HS-27A (cell line): Measurements from ENCODE around the gene JSRP1.

Experiments
- DNase-seq: peaks from one replicate; pipeline ENCODE4 v3.0.0-alpha.2; 2012; ENCODE audit warnings: low read depth, missing footprints

JSRP1 gene

GRCh38 chr19:2232286-2233151 lies 23.7 kb downstream of the JSRP1 start:
- DNase-seq: no peak

DNA sequence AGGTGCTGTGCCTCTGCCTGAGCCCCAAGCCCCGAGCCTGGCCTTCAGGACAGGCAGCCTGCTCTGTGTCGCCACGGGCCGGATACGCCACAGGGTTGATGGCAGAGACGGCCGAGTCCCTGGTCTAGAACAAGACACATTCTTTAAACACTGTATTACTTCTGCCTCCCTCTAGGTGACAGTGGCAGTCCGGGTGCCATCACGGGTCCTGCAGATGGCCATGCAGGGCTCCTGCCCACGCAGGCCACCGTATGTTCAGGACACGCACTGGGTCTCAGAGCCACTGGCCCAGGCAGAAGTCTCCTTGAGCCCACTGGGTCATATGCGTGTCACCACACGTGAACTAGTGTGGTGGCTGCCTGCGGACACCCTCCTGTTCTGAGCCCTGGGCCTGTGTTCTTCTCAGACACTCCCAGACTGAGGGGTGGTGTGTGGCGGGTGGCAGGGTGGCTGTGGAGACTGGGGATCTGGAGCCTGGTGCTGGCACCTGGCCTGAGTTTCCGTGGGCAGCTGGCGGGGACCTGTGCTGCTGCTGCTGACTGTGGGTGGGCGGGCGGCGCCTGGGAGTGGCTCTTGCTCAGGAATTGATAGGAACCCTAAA lies 24.5 kb downstream of the JSRP1 start:
- no peak for DNase-seq

DNA sequence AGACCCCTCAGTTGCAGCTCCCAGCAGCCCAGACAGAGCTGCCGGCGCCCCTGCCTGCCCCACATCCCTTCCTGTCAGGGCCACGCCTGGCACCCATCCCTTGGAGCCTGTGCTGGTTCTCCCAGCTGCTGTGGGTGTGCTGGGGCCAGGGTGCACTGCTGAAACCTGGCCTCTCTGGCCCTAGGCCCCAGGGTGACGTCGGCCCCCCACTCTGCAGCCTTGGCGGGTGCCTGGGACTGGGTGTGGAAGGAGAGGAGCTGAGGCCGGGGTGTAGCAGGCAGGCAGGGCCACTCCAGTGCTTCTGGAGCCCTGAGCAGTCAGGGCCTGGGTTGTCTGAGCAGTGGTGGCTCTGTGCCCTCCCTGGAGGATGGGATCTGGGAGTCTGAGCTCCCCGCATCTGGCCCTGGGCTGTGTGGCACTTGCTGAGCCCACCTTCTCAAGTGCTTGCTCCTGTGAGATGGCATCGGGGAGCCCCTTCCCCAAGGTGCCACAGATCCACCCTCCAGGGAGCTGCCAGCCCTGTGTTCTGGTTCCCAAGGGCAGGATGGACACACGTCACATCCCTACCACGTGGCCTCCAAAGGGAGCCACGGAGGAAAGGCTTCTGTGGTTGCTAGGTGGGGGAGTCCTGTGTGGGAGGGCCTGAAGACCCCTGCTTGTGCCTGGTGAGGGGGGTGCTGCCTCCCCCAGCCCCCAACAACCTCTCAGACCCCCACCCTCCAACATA lies 25.2 kb downstream of the JSRP1 start:
- no peak for DNase-seq

- DNase-seq: no peak
These were observed 26.1 kb downstream of the JSRP1 start for GRCh38 chr19:2230033-2230531.

DNA sequence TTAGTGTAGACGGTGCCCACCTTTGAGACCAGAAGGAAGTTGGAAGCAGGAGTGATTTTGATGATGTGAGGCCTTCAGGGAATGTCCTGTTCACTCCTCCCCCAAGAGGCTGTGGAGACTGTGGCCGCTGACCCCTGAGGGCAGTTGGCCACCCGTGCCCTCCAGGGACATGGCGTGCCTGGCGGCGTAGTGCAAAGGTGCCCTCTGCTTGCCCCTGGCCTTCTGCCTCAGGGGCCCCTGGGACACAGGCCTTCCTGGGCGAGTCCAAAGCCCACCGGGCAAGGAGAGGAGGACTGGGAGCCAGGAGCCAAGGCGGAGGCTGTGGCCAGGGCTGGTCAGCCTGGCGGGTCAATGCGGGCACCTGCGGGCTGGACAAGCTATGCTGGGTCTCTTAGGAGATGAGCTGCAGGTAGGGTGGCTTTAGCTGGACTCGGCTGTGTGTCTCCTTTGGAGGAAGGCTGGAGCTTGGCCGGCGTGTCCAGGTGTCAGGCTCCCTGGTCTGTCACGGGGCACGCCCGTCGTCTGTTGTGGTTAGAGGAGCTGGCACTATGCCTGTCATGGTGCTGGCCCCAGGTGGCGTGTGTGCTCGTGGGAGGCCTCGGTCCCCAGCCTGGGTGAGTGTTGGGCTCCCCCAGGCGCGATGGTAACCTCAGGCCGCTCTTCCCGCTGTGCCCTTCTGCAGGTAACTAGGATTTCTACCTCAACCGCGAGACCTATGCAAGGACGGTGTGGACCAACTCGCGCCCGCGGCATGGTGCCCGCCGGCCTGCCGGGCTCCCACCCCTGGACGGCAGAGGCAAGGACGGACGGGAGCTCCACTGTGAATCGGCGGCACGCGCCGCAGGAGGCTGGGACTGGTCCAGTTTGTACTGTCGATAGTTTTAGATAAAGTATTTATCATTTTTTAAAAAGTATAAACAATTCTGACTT lies 26.8 kb downstream of the JSRP1 start:
- DNase-seq: no peak

DNA sequence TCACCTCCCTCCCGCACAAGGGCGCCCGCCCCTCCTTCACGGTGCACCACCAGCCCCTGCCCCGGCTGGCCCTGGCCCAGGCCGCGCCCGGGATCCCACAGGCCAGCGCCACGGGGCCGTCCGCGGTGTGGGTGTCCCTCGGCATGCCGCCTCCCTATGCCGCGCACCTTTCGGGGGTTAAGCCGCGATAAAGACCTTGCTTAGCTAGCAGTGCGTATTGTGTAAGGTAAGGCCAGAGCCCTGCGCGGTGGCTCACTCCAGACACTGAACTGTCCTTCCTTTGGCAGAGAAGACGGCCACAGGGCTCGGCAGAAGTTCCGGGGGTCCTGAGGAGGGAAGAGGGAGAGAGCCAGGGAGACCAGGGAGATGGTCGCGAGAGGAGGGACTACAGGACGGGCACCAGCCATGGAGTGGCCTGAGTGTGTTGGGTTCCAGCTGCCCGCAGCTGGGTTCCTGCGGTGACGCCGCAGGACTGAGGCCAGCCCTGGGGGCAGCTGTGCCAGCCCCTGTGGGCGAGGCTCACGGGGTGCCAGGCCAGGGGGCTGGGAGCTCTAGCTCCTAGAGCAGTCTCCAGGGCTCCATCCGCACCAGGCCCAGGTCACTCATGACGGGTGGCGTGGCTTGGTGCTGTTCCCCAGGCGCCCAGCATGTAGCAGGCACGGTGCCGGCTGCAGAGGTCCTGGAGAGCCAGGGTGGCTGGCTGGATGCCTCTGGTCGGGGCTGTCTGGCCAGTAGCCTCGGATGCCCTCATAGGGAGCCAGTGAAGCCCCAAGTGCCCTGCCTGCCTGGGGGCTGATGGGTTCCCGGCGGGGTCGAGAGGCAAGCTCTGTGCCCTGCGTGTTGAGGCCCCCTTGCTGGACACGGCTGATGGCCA lies 27.8 kb downstream of the JSRP1 start:
- DNase-seq: no peak

GRCh38 chr19:2227415-2228156 lies 28.6 kb downstream of the JSRP1 start:
- no peak for DNase-seq

- DNase-seq: no peak
These were observed 29.3 kb downstream of the JSRP1 start for GRCh38 chr19:2226840-2227360.

DNA sequence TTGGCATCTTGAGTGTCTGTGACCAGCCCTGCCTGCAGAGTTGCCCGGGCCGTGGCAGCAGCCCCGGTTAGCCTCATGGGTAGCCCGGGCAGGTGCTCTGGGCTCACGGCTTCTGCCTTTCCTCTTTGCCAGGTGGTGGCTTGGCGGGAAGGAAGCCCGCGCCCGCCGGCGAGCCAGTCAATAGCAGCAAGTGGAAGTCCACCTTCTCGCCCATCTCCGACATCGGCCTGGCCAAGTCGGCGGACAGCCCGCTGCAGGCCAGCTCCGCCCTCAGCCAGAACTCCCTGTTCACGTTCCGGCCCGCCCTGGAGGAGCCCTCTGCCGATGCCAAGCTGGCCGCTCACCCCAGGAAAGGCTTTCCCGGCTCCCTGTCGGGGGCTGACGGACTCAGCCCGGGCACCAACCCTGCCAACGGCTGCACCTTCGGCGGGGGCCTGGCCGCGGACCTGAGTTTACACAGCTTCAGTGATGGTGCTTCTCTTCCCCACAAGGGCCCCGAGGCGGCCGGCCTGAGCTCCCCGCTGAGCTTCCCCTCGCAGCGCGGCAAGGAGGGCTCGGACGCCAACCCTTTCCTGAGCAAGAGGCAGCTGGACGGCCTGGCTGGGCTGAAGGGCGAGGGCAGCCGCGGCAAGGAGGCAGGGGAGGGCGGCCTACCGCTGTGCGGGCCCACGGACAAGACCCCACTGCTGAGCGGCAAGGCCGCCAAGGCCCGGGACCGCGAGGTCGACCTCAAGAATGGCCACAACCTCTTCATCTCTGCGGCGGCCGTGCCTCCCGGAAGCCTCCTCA lies 30.0 kb downstream of the JSRP1 start:
- no peak for DNase-seq

GRCh38 chr19:2225415-2226050 lies 30.7 kb downstream of the JSRP1 start:
- DNase-seq: no peak

- DNase-seq: no peak
These were observed 31.4 kb downstream of the JSRP1 start for GRCh38 chr19:2224754-2225349.

DNA sequence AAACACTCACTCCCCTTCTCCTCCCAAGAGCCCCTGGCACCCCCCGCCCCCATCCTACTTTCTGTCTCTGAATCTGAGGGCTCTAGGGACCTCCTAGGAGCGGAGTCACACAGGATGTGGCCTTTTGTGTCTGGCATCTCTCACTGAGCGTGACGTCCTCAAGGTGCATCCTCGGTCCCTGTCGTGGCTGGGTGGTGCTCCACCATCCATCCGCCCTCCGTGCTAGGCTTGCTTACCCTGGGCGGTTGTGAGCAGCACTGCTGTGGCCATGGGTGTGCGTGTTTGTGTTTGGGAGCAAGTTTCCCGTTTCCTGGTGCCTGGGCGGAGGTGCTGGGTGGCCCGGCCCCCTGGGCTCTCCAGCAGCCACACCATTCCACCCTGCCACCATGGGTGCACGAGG lies 32.3 kb downstream of the JSRP1 start:
- no peak for DNase-seq

DNA sequence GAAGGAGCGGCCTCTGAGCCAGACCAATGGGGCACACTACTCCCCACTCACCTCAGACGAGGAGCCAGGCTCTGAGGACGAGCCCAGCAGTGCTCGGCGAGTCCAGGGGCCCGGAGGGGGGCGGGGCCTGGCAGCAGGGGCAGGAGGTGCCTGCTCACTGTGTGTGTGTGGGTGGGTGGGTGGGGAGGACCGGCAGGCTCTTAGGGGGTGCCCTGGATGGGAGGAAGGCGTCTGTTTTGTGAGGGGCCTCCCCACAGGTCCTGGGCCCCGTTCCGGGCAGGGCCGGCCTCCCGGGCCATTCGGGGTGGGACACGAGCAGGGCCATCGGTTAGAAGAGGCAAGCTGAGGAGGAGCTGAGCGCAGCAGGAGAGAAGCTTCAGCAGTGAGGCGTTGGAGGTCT lies 32.8 kb downstream of the JSRP1 start:
- DNase-seq: no peak

GRCh38 chr19:2221918-2222317 lies 34.3 kb downstream of the JSRP1 start:
- DNase-seq: no peak

DNA sequence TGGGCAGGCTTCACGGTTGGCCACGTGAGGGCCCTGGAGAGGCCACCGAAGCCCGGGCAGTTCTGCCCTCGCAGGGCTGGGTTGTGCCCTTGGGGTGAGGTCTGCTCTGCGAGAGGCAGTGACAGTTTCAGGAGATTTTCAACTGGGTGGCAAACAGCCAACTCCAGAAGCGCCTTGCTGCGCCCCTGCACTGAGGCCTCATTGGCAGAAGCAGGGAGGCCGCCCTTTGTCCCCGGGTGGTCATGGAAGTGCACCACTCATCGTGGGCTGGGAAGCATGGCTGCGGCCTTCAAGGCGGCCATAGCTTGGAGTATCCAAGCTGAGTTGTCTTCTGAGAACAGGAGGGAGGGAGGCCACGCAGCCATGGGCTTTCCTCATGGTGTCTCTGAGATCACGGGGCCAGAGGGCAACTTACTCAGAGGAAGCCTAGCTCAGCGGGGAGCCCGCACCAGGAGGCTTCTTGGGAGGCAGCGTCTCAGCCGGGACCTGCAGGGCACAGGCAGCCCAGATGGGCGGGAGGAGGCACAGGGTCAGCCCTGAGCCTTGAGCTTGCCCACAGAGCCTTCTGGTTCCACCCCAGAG lies 34.9 kb downstream of the JSRP1 start:
- DNase-seq: no peak

- DNase-seq: no peak
These were observed 36.5 kb downstream of the JSRP1 start for GRCh38 chr19:2219726-2220125.

GRCh38 chr19:2217591-2217990 lies 38.6 kb downstream of the JSRP1 start:
- no peak for DNase-seq
